Fibroblast of the aortic adventitia (primary cell): ENCODE measurements around the gene BNIP5. TPM values are rescaled to one million over a fixed set of nuclear protein-coding genes. Genes with fewer than 3 reads are reported as not detected.

Experiments used
- DNase-seq: peaks from one replicate; pipeline ENCODE4 v3.0.0-alpha.2; 2010; ENCODE audit warnings: low read depth
- H3K4me3 ChIP-seq: 2 replicates; pipeline ENCODE4 v1.5.1; 2011; ENCODE audit warnings: low read depth, mild to moderate bottlenecking, control low read depth, low read length, moderate library complexity
- CTCF ChIP-seq: IDR thresholded peaks from 2 replicates; pipeline ENCODE4 v1.5.1; 2011; ENCODE audit warnings: mild to moderate bottlenecking, low read length, control low read depth, inconsistent platforms; ENCODE audit not compliant: insufficient read depth
- total RNA-seq: library from RNA; depleted of rRNA; stranded (reverse); fragments of >200 nt; gene quantifications from 2 replicates; pipeline ENCODE4 v1.2.3, GENCODE V29; 2012; ENCODE audit warnings: low replicate concordance

BNIP5 gene
- total RNA-seq, 1 donor = not detected

GRCh38 chr6:36329798-36330291 lies 6.8 kb downstream of the BNIP5 start:
- no peak for TF ChIP-seq CTCF
- H3K4me3 ChIP-seq = no peak overlapping the region
- no peak for DNase-seq

- TF ChIP-seq CTCF = no peak
- no peak overlapping the region for H3K4me3 ChIP-seq
- no peak for DNase-seq
Observed at GRCh38 chr6:36328600-36328999, 8.1 kb downstream of the BNIP5 start.

- no peak for DNase-seq
Observed at GRCh38 chr6:36327919-36328236, 8.8 kb downstream of the BNIP5 start.

GRCh38 chr6:36327226-36327918 lies 9.3 kb downstream of the BNIP5 start:
- DNase-seq = no peak
- H3K4me3 ChIP-seq = no peak overlapping the region
- TF ChIP-seq CTCF = no peak

More at GRCh38 chr6:36327919-36328236, 8.8 kb downstream of the BNIP5 start:
- no peak for TF ChIP-seq CTCF
- no peak overlapping the region for H3K4me3 ChIP-seq

GRCh38 chr6:36326356-36326995 lies 10.2 kb downstream of the BNIP5 start:
- TF ChIP-seq CTCF = no peak
- no peak for DNase-seq
- H3K4me3 ChIP-seq = no peak overlapping the region

- TF ChIP-seq CTCF = no peak
- DNase-seq = no peak
- no peak overlapping the region for H3K4me3 ChIP-seq
Observed at GRCh38 chr6:36324715-36325114, 12.0 kb downstream of the BNIP5 start.
